T-helper 22 cell (primary cell): Measurements from ENCODE around the gene TFAP2E.
A peak's percentile ranks its signal among the peaks of the same experiment; 100 is the strongest.

Experiments
- DNase-seq: peaks from one replicate; pipeline ENCODE4 v3.0.0-alpha.2; 2020; ENCODE audit warnings: low read depth

Gene TFAP2E

DNA sequence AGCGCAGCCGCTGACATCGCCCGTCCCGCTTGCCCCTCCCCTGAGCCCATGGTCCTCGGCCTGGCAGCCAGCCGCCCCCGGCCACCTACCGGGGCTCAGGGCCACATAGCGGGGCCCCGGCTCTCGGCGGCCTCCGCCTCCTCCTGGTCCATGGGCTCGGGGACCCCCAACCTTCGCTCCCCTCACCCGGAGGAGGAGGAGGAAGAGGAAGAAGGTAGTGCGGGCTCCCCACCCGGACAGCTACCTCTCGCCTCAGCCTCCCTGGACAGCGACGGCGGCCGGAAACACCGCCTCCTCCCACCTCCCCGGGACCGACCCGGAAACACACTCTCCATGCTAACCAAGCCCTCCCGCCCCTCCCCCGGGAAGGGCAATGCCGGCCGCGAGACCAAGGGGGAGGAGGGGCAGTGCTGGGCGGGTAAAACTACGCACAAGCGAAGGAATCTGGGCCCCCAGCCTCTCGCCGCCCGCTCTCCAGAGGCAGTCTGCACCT, 15.9 kb upstream of the TFAP2E start, which contains the start of gene KIAA0319L:
Gene KIAA0319L (minus strand): TSS at position 286 of the 493 bp plus-strand sequence. CDS start 2,912 bp downstream, outside the sequence.
- no peak for DNase-seq

DNA sequence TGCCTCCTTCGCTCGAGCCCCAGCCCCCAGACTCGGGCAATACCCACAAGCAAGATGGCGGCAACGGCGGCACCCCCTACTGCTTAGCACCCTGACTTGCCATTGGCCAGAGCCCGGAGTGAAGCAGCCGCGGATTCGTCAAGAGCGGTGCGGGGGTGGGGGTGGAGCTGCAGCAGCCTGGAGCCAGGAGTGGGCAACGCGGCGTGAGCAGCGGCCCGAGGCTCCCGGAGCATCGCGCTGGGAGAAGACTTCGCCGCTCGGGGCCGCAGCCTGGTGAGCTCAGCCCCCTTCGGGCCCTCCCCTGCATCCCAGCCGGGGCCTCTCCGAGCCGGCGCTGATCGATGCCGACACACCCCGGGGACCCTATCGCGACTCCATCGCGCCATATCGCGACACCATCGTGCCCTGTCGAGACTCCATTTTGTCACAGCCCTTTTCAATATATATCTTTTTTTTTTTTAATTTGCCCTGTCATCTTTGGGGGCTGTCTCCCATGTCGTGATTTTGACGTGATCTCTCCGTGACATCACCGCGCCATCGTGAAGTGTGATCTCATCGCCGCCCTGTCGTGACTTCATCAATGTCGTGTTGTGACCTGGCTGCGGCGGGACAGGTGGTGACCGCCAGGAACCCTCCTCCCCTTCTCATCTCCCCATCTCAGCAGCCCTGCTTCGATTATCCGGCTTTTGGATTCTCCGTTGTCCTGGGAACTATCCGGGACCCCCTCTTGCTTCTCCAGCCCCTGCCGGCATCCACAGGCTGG, 15.3 kb upstream of the TFAP2E start, which contains the start of gene NCDN:
Gene NCDN (plus strand): TSS at position 189 of the 763 bp plus-strand sequence. CDS start 392 bp downstream, at position 581.
- DNase-seq: peak; percentile 92

DNA sequence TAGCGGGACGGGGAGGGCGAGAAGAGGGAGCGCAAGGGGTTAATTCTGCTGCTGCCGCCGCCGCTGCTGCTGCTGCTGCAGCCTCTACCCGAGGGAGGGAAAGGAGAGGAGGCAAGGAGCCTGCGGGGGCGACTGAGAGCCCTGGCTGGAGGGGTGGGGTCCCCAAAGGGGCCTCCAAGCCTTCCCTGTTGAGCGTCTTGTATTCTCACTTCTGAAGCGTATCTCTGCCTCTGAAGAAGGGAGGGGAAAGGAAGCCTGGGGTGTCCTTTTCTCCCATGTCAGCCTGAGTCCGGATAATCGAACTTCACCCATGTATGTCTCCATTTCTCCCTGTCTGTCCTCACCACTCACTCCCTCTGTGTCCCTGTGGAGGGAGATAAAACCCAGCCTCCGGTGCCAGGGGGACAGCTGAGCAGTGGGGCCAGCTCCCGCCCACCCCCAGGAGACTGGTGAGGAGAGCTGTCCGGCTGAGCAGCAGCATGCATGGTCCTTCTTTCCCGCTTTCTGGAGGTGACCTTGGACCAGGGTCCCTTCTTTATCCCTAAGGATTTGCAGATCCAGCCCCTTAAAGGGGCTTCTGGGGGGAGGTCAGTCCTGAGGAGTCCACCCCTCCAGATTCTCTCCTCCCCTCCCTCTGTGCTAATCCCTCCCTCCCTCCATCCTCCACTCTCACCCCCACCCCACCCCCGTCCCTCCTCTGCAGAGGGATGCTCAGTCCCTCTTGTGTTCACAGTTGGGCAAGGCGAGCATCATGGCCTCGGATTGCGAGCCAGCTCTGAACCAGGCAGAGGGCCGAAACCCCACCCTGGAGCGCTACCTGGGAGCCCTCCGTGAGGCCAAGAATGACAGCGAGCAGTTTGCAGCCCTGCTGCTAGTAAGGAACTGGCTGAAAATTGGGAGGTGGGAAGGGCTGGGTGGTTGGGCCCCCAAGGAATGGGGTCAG, 14.5 kb upstream of the TFAP2E start:
- DNase-seq: no peak

DNA sequence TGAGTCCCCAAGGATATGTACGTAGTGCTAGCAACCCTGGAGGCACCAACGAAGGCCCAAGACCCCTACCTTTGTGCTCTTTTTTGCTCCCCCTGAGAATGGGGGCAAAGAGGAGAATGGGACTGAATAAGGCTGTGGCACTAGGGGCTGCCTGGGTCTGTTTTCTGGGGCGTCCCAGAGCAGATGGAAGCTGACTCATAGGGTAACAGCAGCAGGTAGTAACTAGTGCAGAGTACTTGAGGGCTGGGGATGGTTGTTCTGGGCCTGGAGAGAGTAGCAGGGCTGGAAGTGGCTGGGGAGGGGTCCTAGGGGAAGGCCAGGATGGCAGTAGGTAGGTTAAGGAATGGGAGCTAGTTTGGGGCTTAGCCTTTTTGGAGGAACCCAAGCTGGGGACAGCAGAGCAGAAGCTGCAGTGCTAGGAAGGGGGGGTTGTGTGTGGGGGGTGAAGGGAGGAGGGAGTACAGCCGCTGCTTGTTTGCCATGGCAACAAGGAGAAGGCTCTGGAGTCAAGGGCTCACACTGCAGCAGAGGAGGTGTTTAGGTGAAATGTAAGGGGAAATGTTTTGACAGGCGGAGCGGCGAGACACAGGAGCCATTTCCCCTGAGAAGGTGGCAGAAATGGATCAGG, 13.7 kb upstream of the TFAP2E start:
- DNase-seq: no peak

DNA sequence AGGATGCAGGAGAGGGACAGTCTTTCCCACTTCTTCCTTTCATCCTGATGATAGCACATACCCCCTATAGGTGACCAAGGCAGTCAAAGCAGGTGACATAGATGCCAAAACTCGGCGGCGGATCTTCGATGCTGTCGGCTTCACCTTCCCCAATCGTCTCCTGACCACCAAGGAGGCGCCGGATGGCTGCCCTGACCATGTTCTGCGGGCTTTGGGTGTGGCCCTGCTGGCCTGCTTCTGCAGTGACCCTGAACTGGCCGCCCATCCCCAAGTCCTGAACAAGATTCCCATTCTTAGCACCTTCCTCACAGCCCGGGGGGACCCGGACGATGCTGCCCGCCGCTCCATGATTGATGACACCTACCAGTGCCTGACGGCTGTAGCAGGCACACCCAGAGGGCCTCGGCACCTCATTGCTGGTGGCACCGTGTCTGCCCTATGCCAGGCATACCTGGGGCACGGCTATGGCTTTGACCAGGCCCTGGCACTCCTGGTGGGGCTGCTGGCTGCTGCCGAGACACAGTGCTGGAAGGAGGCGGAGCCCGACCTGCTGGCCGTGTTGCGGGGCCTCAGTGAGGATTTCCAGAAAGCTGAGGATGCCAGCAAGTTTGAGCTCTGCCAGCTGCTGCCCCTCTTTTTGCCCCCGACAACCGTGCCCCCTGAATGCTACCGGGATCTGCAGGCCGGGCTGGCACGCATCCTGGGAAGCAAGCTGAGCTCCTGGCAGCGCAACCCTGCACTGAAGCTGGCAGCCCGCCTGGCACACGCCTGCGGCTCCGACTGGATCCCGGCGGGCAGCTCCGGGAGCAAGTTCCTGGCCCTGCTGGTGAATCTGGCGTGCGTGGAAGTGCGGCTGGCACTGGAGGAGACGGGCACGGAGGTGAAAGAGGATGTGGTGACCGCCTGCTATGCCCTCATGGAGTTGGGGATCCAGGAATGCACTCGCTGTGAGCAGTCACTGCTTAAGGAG, 12.6 kb upstream of the TFAP2E start:
- DNase-seq: no peak

DNA sequence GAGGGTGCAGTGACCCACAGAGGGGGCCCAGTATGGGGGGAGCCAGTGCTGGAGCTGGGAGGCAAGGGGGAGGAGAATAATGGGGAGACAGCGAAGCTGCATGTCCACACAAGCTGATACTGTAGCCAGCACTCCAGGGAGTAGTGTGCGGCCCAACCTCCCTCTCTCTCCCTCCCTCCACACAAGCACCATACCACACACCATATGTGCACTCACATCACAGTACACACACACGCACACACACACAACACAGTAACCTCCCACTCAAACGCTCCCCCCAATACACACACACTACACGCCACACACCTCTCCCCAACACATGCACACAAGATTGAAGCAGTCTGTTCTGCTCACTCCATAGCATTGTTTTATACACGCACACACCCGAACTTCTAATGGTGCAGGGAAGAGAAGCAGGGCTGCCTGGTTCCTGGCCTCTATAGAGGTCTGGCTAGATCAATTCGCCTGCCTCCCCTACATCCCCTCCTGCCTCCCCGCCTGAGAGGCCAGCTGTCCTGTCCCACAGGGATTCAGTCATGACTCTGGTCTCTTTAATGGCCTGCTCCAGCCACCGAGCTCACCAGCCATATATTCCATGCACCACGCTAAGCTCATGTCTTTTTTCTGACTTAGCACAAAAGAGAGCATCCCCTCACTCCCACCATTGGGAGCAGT, 11.7 kb upstream of the TFAP2E start:
- DNase-seq: no peak

DNA sequence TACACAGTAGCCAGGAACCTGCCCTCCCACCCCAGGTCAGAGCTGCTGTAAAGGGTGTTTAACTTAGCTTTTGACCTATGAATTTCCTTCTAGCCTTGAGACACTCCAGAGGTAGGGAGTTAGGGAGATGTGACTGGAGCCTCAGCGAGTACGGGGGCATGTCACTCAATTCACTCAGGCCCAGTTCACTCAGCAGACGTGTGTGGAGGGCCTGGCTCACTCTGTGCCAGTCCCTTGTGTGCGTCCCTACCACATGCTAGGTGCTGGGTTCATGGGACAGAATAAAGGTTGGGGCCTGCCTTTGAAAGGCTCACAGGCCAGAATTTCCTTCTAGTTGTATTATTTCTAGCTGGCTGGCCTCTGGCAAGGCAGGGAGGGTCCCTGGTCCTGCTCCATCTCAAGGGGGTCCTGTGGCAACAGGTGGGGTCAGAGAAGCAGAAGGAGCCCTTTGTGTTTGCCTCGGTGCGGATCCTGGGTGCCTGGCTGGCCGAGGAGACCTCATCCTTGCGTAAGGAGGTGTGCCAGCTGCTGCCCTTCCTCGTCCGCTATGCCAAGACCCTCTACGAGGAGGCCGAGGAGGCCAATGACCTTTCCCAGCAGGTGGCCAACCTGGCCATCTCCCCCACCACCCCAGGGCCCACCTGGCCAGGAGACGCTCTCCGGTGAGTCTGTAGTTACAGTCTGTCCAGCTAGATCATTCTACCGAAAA, 11.0 kb upstream of the TFAP2E start:
- no peak for DNase-seq

DNA sequence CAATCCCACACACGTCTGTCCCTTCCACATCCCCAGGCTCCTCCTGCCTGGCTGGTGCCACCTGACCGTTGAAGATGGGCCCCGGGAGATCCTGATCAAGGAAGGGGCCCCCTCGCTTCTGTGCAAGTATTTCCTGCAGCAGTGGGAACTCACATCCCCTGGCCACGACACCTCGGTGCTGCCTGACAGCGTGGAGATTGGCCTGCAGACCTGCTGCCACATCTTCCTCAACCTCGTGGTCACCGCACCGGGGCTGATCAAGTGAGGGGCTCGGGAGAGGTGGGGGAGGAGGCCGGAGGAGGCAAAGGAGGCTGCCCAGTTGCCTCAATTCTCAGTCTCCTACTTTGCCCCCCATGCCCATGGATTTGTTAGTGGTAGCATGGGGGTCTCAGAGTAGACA, 9.9 kb upstream of the TFAP2E start:
- DNase-seq: no peak

DNA sequence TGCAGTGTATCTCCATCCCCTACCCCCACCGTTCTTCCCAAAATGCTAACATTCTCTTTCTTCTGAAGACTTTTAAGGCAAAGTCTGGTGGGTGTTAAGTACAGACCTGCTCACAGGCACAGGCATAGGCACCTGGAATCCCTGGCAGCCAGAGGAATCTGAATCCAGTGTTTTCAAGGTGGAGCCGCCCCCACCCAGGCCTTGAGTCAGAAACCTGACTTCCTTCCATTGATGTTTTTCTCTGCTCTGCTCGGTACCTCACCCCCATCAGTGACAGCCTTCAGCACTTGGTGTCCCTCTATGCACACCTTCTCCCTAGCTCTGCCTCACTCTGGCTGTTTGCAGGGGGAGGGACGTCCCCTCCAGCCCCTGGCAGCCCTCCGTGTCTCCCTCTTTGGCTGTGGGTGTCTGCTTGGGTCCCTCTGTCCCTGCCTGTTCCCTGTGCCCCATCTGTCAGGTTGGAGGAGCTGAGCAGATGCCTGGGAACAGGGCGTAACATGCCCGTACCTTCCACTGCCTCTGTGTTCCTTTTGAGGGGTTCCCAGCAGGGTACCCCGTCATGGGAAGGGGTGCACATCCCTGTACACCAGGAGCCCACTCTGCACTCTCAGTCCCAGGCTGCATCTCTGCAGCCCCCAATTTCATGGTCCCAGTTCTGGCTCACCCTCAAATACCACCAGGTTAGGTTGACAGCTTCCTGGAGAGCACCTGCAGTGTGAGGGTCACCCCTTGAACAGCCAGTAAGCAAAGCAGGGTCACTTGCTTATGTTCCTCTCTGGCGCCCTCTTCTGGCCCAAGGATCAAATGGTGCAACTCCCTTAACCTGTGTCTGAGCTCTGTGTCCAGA, 8.9 kb upstream of the TFAP2E start:
- peak; percentile 43 for DNase-seq

DNA sequence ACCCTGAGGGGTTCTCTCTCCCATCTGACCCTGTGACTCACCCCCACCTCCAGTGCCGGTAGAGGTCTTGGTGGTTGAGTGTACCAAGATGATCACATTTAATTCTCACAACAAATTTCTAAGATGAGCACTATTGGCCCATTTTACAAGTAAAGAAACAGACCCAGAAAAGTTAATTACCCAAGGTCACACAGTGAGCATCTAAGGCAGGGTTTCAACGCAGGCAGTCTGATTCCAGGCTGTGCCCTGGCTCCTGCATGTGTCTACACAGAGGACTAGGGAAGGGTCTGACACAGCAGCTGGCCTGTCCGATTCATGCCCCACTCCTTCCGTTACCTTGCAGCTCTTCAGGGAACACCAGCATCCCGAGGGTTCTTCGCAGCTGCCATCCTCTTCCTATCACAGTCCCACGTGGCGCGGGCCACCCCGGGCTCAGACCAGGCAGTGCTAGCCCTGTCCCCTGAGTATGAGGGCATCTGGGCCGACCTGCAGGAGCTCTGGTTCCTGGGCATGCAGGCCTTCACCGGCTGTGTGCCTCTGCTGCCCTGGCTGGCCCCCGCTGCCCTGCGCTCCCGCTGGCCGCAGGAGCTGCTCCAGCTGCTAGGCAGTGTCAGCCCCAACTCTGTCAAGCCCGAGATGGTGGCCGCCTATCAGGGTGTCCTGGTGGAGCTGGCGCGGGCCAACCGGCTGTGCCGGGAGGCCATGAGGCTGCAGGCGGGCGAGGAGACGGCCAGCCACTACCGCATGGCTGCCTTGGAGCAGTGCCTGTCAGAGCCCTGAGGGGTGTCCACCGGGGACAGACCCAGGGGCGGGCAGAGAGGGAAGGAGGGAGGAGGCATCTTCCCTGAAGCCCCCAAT, 8.0 kb upstream of the TFAP2E start:
- DNase-seq: no peak

DNA sequence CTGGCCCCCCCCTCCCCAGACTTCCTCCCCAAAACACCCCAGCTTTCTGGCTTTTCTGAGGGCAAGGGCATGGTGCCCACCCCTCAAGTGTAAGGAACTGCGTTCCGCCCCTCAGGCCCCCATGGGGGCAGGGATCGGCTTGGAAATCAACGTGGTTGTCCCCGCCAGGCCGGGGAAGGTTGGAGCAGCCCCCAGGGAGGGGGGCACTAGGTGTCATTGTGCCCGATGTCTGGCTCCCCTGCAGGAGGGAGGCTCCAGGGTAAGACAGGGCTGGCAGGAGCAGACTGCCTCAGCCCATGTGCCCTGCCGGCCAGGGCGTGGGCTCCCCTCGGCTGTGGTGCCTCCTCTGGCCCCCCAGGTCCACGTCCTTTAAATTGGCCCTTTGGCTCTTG, 7.4 kb upstream of the TFAP2E start:
- DNase-seq: no peak

DNA sequence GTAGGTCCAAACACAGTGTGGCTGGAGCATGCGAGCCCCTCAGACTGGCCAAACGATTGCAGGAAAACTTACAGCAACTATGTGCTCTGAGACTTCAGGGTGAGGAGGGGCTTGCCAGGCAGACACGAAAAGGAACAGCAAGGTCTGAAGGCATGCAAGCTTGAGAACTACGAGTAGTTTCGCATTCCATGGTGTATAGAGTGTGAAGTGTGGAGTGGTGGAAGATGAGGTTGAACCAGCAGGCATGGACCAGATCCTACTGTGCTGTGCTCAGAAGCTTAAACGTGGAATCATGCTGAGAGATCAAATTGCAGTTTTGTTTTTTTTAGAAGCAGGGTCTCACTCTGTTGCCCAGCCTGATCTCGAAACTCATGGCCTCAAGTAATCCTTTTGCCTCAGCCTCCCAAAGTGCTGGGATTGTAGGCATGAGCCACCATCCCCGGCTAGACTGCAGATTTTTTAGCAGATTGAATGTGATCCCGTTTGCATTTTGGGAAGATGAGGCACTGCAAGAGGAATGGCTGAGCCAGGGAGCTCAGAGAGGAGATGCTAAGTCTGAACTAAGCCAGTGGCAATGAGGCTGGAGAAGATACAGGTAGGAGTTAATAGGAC, 5.1 kb upstream of the TFAP2E start:
- no peak for DNase-seq

DNA sequence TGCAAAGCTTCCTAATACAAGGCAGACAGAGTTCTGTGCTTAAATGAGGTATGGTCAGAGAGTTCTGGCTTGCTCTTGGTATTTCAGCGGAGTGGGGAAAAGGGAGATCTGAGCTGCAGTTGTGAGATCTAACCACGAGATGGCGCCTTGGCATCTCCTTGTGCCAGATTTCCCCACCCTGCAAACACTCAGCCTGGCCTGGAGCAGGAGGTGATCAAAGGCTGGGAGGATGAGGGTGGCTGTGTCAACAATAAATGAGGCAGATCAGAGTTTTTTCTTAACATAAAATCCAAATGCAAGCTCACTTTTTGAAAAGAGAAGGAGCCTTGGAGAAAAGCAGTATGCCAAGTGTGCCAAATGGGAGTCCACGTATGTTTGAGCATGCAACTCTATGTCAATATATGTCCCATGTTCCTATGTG, 4.1 kb upstream of the TFAP2E start:
- DNase-seq: no peak

DNA sequence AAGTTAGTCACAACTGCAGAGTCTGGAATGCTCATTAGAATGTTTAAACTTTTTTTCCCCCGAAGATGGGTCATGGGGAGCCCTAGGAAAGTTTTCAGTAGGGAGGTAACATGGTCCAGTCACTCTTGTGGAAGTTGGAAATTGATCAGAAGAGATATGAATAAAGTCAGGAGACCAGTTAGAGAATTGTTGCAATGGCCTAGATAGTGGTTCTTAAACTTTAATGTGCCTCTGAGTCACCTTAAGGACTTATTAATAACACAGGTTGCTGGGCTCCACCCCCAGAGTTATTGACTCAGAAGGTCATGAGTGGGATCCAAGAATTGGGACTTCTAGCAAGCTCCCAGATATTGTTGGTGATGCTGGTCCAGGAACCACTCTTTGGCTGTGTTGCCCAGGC, 3.2 kb upstream of the TFAP2E start:
- no peak for DNase-seq

DNA sequence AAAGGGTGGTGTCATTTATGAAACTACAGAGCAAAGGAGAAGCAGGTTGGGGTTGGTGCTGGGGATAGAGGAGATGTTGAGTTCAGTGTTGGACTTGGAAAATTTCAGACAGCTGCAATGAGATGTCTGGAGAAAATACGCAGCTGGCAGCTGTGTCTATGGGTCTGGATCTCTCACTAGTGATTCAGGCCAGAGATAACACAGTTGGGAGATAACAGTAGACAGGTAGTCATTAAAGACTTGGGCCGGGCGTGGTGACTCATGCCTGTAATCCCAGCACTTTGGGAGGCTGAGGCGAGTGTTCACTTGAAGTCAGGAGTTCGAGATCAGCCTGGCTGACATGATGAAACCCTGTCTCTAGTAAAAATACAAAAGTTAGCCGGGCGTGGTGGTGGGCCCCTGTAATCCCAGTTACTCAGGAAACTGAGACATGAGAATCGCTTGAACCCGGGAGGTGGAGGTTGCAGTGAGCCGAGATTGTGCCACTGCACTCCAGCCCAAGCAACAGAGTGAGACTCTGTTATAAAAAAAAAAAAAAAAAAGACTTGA, 2.5 kb upstream of the TFAP2E start:
- no peak for DNase-seq

DNA sequence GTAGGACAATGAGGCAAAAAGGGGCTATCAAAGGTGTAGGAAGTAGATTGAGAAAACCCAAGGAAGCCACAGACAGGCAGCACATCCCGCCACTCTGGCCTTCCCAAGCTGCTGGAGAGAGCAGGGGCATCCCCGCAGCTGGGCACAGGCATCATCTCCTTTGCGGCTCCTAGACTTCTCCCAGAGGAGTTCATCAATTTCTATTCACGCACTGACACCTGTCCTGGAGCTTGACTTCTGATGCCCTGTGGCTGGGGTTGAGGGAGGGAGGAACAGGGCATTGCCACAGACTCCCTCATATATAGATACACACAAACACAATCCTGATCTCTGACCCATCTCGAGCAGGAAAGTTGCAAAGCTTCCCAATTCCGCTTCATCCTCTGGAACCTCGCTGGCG, 1.9 kb upstream of the TFAP2E start:
- no peak for DNase-seq

DNA sequence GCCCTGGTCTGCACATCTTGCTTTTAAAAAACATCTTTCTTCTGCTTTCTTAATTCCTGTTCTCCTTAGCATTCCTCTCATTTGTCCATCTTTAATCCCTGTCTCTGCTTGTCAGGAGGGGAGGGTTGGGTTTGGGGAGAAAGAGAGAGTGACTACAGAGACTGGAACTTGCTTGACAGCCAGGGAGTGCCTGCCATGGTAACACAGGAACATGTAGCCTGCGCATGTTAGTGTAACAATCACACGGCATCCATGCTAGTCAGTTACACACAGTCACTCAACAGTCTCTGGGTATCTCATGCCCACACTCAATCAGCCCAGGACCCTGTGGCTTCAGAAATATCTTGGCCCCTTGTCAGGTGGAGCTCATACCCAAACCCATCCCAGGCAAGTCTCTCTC, 818 bp upstream of the TFAP2E start:
- no peak for DNase-seq
